B cell (primary cell): ENCODE results near the gene BAIAP2L1.

Experiments used
- EZH2 ChIP-seq: IDR thresholded peaks from 2 replicates; pipeline ENCODE4 v1.6.1; 2012; ENCODE audit warnings: borderline replicate concordance, low read depth, mild to moderate bottlenecking, moderate library complexity, low read length; ENCODE audit not compliant: insufficient read depth, poor library complexity, severe bottlenecking
- TF ChIP-seq, protein P1 (sequence below): fragments of 200-600 bp; IDR thresholded peaks from one replicate; pipeline ENCODE4 v1.8.0; 2022; ENCODE audit warnings: antibody characterized with exemption, mild to moderate bottlenecking

DNA sequence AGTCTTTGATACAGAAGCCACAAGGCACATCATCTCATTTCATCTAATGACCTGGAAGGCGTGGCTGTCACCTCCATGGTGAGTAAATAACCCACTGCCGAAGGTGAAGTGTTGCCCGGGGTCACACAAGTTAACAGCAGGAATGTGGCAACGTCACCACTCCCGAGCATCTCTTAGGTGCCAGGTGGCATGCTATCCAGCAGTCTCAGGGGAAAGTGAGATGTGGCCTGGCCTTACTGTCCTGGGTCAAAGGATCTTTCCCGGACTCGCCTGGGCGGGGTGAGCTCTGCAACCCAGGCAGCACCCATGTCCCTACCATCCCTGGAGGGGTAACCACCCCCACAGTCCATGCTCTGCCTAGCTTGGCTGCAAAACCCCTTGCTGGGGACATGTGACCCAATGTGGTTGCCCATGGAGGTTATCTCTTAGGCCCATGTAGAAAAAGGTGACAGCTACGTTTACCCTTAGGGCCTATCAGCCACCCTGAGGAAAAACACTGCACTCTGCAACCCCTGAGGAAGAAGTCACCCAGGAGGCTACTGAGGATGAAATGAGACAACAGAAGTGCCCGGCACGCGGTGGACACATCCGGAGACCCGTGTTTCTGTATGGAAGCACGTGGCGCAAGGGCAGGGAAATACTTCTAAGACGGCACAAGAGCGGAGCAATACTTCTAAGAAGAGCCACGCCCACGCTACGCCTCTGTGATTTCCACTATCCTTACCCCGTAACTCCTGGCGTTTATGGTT is 52.0 kb downstream of the BAIAP2L1 start:
- TF ChIP-seq, protein P1, sequence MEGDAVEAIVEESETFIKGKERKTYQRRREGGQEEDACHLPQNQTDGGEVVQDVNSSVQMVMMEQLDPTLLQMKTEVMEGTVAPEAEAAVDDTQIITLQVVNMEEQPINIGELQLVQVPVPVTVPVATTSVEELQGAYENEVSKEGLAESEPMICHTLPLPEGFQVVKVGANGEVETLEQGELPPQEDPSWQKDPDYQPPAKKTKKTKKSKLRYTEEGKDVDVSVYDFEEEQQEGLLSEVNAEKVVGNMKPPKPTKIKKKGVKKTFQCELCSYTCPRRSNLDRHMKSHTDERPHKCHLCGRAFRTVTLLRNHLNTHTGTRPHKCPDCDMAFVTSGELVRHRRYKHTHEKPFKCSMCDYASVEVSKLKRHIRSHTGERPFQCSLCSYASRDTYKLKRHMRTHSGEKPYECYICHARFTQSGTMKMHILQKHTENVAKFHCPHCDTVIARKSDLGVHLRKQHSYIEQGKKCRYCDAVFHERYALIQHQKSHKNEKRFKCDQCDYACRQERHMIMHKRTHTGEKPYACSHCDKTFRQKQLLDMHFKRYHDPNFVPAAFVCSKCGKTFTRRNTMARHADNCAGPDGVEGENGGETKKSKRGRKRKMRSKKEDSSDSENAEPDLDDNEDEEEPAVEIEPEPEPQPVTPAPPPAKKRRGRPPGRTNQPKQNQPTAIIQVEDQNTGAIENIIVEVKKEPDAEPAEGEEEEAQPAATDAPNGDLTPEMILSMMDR, result no peak
- TF ChIP-seq EZH2, result no peak
